IMR-90 (cell line): Measurements from ENCODE around the gene C2orf92. TPM values are rescaled to one million over a fixed set of nuclear protein-coding genes. Genes with fewer than 3 reads are reported as not detected.
A peak's percentile ranks its signal among the peaks of the same experiment; 100 is the strongest.

Experiments used
- ATAC-seq: fragments of 200-7000 bp; cut with Tn5 transposase; 2 replicates; pipeline ENCODE4 v1.9.1; 2020; ENCODE audit warnings: low read depth, mild to moderate bottlenecking, moderate library complexity
- Bru-seq: library from RNA; stranded (reverse); fragments of 400-500 nt; gene quantifications from one replicate; lab custom pipeline; 2021; lab: Mats Ljungman, UMichigan
- BruChase-seq, 2 experiments: library from RNA; stranded (reverse); fragments of 400-500 nt; gene quantifications; one replicate each; lab custom pipeline; 2021; lab: Mats Ljungman, UMichigan
- BruUV-seq: library from RNA; stranded (reverse); fragments of 400-500 nt; replicated peaks from 2 replicates; lab custom pipeline; 2021; lab: Mats Ljungman, UMichigan
- CTCF ChIA-PET: fragments of 300-600 bp; formaldehyde crosslinking; extraction: SDS; loops from one replicate; lab custom pipeline; 2021; ENCODE audit warnings: antibody characterized with exemption; lab: Yijun Ruan, JAX
- POLR2A ChIA-PET: fragments of 300-600 bp; sonication (Branson Sonifier 250); formaldehyde crosslinking; loops from one replicate; lab custom pipeline; 2022; ENCODE audit warnings: antibody characterized with exemption; ENCODE audit not compliant: unreplicated experiment; lab: Charles Lee
- DNase-seq: peaks from one replicate; pipeline ENCODE4 v3.0.0; 2013
- H2AFZ ChIP-seq: replicated peaks from 2 replicates; pipeline ENCODE3; 2013; ENCODE audit warnings: low read length, mild to moderate bottlenecking; ENCODE audit not compliant: poor library complexity
- H2AK5ac ChIP-seq: 2 replicates; pipeline ENCODE4 v1.6.1; 2013; ENCODE audit warnings: low read depth, low read length, inconsistent platforms
- H2AK9ac ChIP-seq: replicated peaks from 2 replicates; pipeline ENCODE3; 2013; ENCODE audit warnings: mild to moderate bottlenecking, low read depth, low read length, moderate library complexity; ENCODE audit not compliant: poor library complexity
- H2BK120ac ChIP-seq: 2 replicates; pipeline ENCODE4 v1.6.1; 2013; ENCODE audit warnings: low read depth, low read length, inconsistent platforms
- H2BK15ac ChIP-seq: 3 replicates; pipeline ENCODE4 v1.6.1; 2013; ENCODE audit warnings: low read depth, low read length, inconsistent platforms
- H2BK20ac ChIP-seq: 2 replicates; pipeline ENCODE4 v1.6.1; 2013; ENCODE audit warnings: low read depth, mild to moderate bottlenecking, inconsistent platforms, low read length, moderate library complexity
- H2BK5ac ChIP-seq: 2 replicates; pipeline ENCODE4 v1.6.1; 2013; ENCODE audit warnings: mild to moderate bottlenecking, low read depth, low read length, inconsistent platforms; ENCODE audit not compliant: poor library complexity, severe bottlenecking
- H3K14ac ChIP-seq: replicated peaks from 2 replicates; pipeline ENCODE4 v1.6.1; 2013; ENCODE audit warnings: low read depth, low read length, inconsistent platforms
- H3K18ac ChIP-seq: 2 replicates; pipeline ENCODE4 v1.6.1; 2013; ENCODE audit warnings: low read depth, low read length, control low read depth
- H3K23ac ChIP-seq: 2 replicates; pipeline ENCODE4 v1.6.1; 2013; ENCODE audit warnings: low read depth, low read length, inconsistent platforms
- H3K27ac ChIP-seq: 2 replicates; pipeline ENCODE4 v1.5.1; 2013; ENCODE audit warnings: mild to moderate bottlenecking, control low read depth, low read length; ENCODE audit not compliant: insufficient read depth
- H3K27me3 ChIP-seq: 2 replicates; pipeline ENCODE4 v1.6.1; 2013; ENCODE audit warnings: low read length; ENCODE audit not compliant: control insufficient read depth, insufficient read depth
- H3K36me3 ChIP-seq: 2 replicates; pipeline ENCODE4 v1.6.1; 2013; ENCODE audit warnings: low read length, mixed read lengths; ENCODE audit not compliant: control insufficient read depth, insufficient read depth
- H3K4ac ChIP-seq: 2 replicates; pipeline ENCODE4 v1.6.1; 2013; ENCODE audit warnings: low read depth, low read length, inconsistent platforms
- H3K4me1 ChIP-seq: 2 replicates; pipeline ENCODE4 v1.6.1; 2013; ENCODE audit warnings: low read length, mixed read lengths; ENCODE audit not compliant: control insufficient read depth, insufficient read depth
- H3K4me2 ChIP-seq: 2 replicates; pipeline ENCODE4 v1.6.1; 2013; ENCODE audit warnings: low read depth, mild to moderate bottlenecking, control low read depth, low read length, moderate library complexity
- H3K4me3 ChIP-seq: 2 replicates; pipeline ENCODE4 v1.5.1; 2013; ENCODE audit warnings: low read depth, mild to moderate bottlenecking, control low read depth, low read length, moderate library complexity; ENCODE audit not compliant: insufficient read depth
- H3K56ac ChIP-seq: 2 replicates; pipeline ENCODE4 v1.6.1; 2013; ENCODE audit warnings: low read length, inconsistent platforms; ENCODE audit not compliant: insufficient read depth; ENCODE audit errors: extremely low read depth
- H3K79me1 ChIP-seq, 2 experiments: 2 replicates each; pipeline ENCODE4 v1.6.1; 2013; ENCODE audit warnings: low read length in 2 of 2, inconsistent platforms in 1 of 2, low read depth in 1 of 2
- H3K9ac ChIP-seq: 2 replicates; pipeline ENCODE4 v1.6.1; 2013; ENCODE audit warnings: low read depth, low read length, control low read depth
- H3K9me1 ChIP-seq: 2 replicates; pipeline ENCODE4 v1.6.1; 2013; ENCODE audit warnings: low read length, inconsistent platforms; ENCODE audit not compliant: insufficient read depth
- H3K9me3 ChIP-seq: 2 replicates; pipeline ENCODE4 v1.6.1; 2013; ENCODE audit warnings: low read length; ENCODE audit not compliant: control insufficient read depth, insufficient read depth
- H4K20me1 ChIP-seq: 2 replicates; pipeline ENCODE4 v1.6.1; 2013; ENCODE audit warnings: low read length, inconsistent platforms; ENCODE audit not compliant: insufficient read depth
- H4K5ac ChIP-seq: 2 replicates; pipeline ENCODE4 v1.6.1; 2013; ENCODE audit warnings: mild to moderate bottlenecking, low read depth, low read length, control low read depth
- H4K8ac ChIP-seq, 2 experiments: 2 replicates each; pipeline ENCODE4 v1.6.1; 2013; ENCODE audit warnings: low read depth in 2 of 2, low read length in 2 of 2, control low read depth in 1 of 2, inconsistent platforms in 1 of 2
- H4K91ac ChIP-seq: 2 replicates; pipeline ENCODE4 v1.6.1; 2013; ENCODE audit warnings: low read depth, low read length, inconsistent platforms; ENCODE audit not compliant: insufficient read depth
- CEBPB ChIP-seq: IDR thresholded peaks from 2 replicates; pipeline ENCODE4 v1.6.1; 2012; ENCODE audit warnings: low read depth, low read length, improper control_type of control experiment
- CHD1 ChIP-seq: IDR thresholded peaks from 2 replicates; pipeline ENCODE4 v1.6.1; 2012; ENCODE audit warnings: low read depth, low read length, improper control_type of control experiment
- CTCF ChIP-seq: conservative IDR thresholded peaks from 2 replicates; pipeline ENCODE4 v1.5.1; 2012; ENCODE audit warnings: mild to moderate bottlenecking, low read depth, low read length, improper control_type of control experiment
- ELK1 ChIP-seq: fragments of 150-350 bp; IDR thresholded peaks from 2 replicates; pipeline ENCODE4 v1.6.1; 2016; ENCODE audit warnings: low read depth, mild to moderate bottlenecking, low read length, moderate library complexity, borderline replicate concordance
- FOS ChIP-seq: fragments of 150-350 bp; IDR thresholded peaks from 2 replicates; pipeline ENCODE4 v1.6.1; 2016; ENCODE audit warnings: low read depth, low read length
- MAZ ChIP-seq: IDR thresholded peaks from 2 replicates; pipeline ENCODE4 v1.6.1; 2012; ENCODE audit warnings: low read depth, mild to moderate bottlenecking, low read length, improper control_type of control experiment, moderate library complexity, borderline replicate concordance
- MXI1 ChIP-seq: IDR thresholded peaks from 2 replicates; pipeline ENCODE4 v1.6.1; 2012; ENCODE audit warnings: low read depth, mild to moderate bottlenecking, low read length, moderate library complexity, borderline replicate concordance
- POLR2A ChIP-seq: IDR thresholded peaks from 2 replicates; pipeline ENCODE4 v1.6.1; 2012; ENCODE audit warnings: mild to moderate bottlenecking, low read depth, low read length
- RAD21 ChIP-seq: IDR thresholded peaks from 2 replicates; pipeline ENCODE4 v1.6.1; 2012; ENCODE audit warnings: low read length, improper control_type of control experiment
- RCOR1 ChIP-seq: IDR thresholded peaks from 2 replicates; pipeline ENCODE4 v1.6.1; 2012; ENCODE audit warnings: mild to moderate bottlenecking, low read length, improper control_type of control experiment; ENCODE audit not compliant: insufficient replicate concordance
- RFX5 ChIP-seq: IDR thresholded peaks from 2 replicates; pipeline ENCODE4 v1.8.0; 2012; ENCODE audit warnings: low read depth, mild to moderate bottlenecking, low read length, moderate library complexity
- SMC3 ChIP-seq: fragments of 150-350 bp; IDR thresholded peaks from 2 replicates; pipeline ENCODE4 v1.6.1; 2016; ENCODE audit warnings: low read depth, mild to moderate bottlenecking, antibody characterized with exemption, low read length, moderate library complexity
- USF2 ChIP-seq: fragments of 150-350 bp; IDR thresholded peaks from 2 replicates; pipeline ENCODE4 v1.6.1; 2017; ENCODE audit warnings: mild to moderate bottlenecking, antibody characterized with exemption, low read length, low read depth
- WGBS, 2 experiments: methylation state at CpG; one replicate each; pipeline versions ENCODE4 v1.1.5 to v1.1.7; 2013; ENCODE audit warnings: missing lambda C conversion rate in 2 of 2; ENCODE audit not compliant: insufficient read length in 1 of 2; ENCODE audit errors: extremely low coverage in 2 of 2; 5-methylcytosine and 5-hydroxymethylcytosine counted together
- dilution Hi-C: fragments of 300-500 bp; cut with HindIII; formaldehyde crosslinking; loops from one replicate; pipeline ENCODE4 v1.14.3; 2018; ENCODE audit warnings: low sequenced_read_pairs; ENCODE audit not compliant: unreplicated experiment
- in situ Hi-C: fragments of 300-500 bp; cut with MboI; formaldehyde crosslinking; loops from 3 replicates; pipeline ENCODE4 v1.14.3; 2019; ENCODE audit warnings: low sequenced_read_pairs, inconsistent platforms, mixed read lengths
- intact Hi-C: fragments of 100-400 bp; cut with micrococcal nuclease; formaldehyde crosslinking; loops from 2 replicates; pipeline ENCODE4 v1.10.0; 2022
- long read RNA-seq: library from polyadenylated mRNA; unstranded; transcript quantifications from one replicate; pipeline ENCODE4 v2.0.0, GENCODE V29; 2021; ENCODE audit not compliant: unreplicated experiment
- polyA plus RNA-seq, 3 experiments: library from polyadenylated mRNA; depleted of rRNA; stranded (reverse); fragments of >200 nt; gene quantifications; 2 replicates each; pipeline ENCODE4 v1.2.3, GENCODE V29; 2012; ENCODE audit warnings: low replicate concordance in 1 of 3
- total RNA-seq: library from RNA; depleted of rRNA; stranded (reverse); fragments of >200 nt; gene quantifications from 2 replicates; pipeline ENCODE4 v1.2.3, GENCODE V29; 2012; rRNA removed

C2orf92 gene
- total RNA-seq (0.90 and 2.2 TPM in 2 replicates), polyA plus RNA-seq (2012; rRNA removed) (2.0 and 2.5 TPM in 2 replicates), Bru-seq, nascent RNA (percentile 42 among the genes with signal in this experiment), BruChase-seq, experiment 1, labeled RNA remaining after a 6-hour chase (percentile 55 among the genes with signal in this experiment), BruChase-seq, experiment 2, labeled RNA remaining after a 2-hour chase (percentile 49 among the genes with signal in this experiment)
- polyA plus RNA-seq (2012; cell fraction: cytosol; rRNA removed), result 0.11 TPM in 1 of 2 replicates, not detected in the other
- 7.3 and 40.0 TPM in 2 replicates for polyA plus RNA-seq (2012; cell fraction: nucleus; rRNA removed; ENCODE audit: low replicate concordance)
- long read RNA-seq, result 0 reads

DNA sequence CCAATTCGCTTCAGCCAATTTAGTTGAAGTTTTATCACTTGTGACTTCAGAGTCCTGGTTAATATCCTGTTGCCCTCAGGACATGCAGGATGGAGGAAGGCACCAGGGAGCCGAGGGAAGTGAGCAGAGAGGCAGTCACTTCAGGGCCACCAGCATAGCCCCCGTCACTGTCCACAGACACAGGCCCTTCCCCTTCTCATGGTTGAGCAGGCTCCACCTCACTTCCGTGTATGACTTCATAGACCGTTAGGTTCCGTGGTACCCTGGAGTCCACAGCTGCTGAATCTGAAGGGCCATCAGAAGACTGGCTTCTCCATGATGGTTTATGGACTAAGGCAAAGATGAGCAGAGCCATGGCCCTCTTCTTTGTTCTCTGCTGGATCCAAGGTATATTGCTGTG is at the start of gene C2orf92:
C2orf92 (plus strand) TSS at position 266 of the 400 bp plus-strand sequence; CDS start at position 342, 76 bp downstream.
- no peak for ATAC-seq
- DNase-seq, result no peak
- in situ Hi-C loops (loop anchor here (25.0 kb wide), 1 partner anchor 1607 kb away; no protein-coding TSS in a partner anchor), intact Hi-C loops (no loop called here), dilution Hi-C loops (no loop called here)
- Histone ChIP-seq H3K79me1 (no peaks in the 10 kb centered on the region), H4K91ac (no peak within 1 kb of the TSS), H3K14ac (no peak within 1 kb of the TSS), H4K8ac (no peak within 1 kb of the TSS), H3K4ac (no peak within 1 kb of the TSS), H3K9me1 (0 out of 2 replicates have a peak, but pooled peaks cover 3% of the 10 kb centered on the region), H2BK15ac (no peak within 1 kb of the TSS), H3K27me3 (no peaks in the 10 kb centered on the region), H3K9ac (no peak within 1 kb of the TSS), H3K27ac (no peak within 1 kb of the TSS), H2AK5ac (no peak within 1 kb of the TSS), H2AFZ (no peak within 1 kb of the TSS), H3K36me3 (no peaks in the 10 kb centered on the region), H3K4me2 (no peak within 1 kb of the TSS), H4K5ac (no peak within 1 kb of the TSS), H3K23ac (no peak within 1 kb of the TSS), H2BK5ac (no peak within 1 kb of the TSS), H2BK20ac (no peak within 1 kb of the TSS), H3K18ac (no peak within 1 kb of the TSS), H3K56ac (no peak within 1 kb of the TSS), H2AK9ac (peak within 1 kb of the TSS; percentile 26), H3K4me3 (no peak within 1 kb of the TSS), H2BK120ac (no peak within 1 kb of the TSS), H3K4me1 (peaks cover 2% of the 10 kb centered on the region; the same call in 1 of the 2 replicates), H3K9me3 (no peaks in the 10 kb centered on the region), H4K20me1 (no peaks in the 10 kb centered on the region)
- no TSS peak for BruUV-seq
- TF ChIP-seq USF2 (no peak), CTCF (no peak), MXI1 (no peak), RFX5 (no peak), FOS (no peak), MAZ (no peak), CHD1 (no peak), RCOR1 (no peak), SMC3 (no peak), POLR2A (no peak), ELK1 (no peak), RAD21 (no peak), CEBPB (no peak)
- ChIA-PET POLR2A (no interaction called here), CTCF (no interaction called here)
- WGBS, 2 experiments, result 88% methylated on average over 4 of the region's 6 CpGs; no CpG with 5 or more reads in 1 of the 2 experiments
